A549 treated with Mapracorat at 1 μM for 4 hours (cell line): ENCODE results near the gene SRPRA. TPM values are rescaled to one million over a fixed set of nuclear protein-coding genes. Genes with fewer than 3 reads are reported as not detected.

ENCODE experiments used
- total RNA-seq: library from RNA; stranded (reverse); fragments of 200-300 nt; extraction: Qiagen RNA extraction; gene quantifications from 5 replicates; pipeline ENCODE4 v1.2.3, GENCODE V29; 2022

SRPRA gene
- total RNA-seq, result 57.7 to 63.6 TPM (median 59.4 TPM) in 5 replicates

GRCh38 chr11:126268708-126269579, at the start of gene SRPRA, which contains the start of gene FOXRED1:
TSS of gene SRPRA (minus strand) at chr11:126268895. CDS start at chr11:126268804, 91 bp downstream.
TSS of gene FOXRED1 (plus strand) at chr11:126269154. CDS start at chr11:126269207, 53 bp downstream.

GRCh38 chr11:126303623-126304456, 35.1 kb upstream of the SRPRA start, which contains the start of gene DCPS:
TSS of gene DCPS (plus strand) at chr11:126304060. CDS start at chr11:126304081, 21 bp downstream.

GRCh38 chr11:126282736-126283591, 14.3 kb upstream of the SRPRA start, which contains the start of gene TIRAP:
TSS of gene TIRAP (plus strand) at chr11:126283093. CDS start at chr11:126290895, 7,802 bp downstream.

Other genes with a start within 250 kb of the SRPRA start
- 1.4 to 2.8 TPM (median 2.1 TPM) in 5 replicates for gene CDON, start 206.0 kb downstream of the SRPRA start, total RNA-seq
- gene RPUSD4, start 57.2 kb downstream of the SRPRA start, total RNA-seq, result 16.2 to 18.5 TPM (median 16.6 TPM) in 5 replicates
- 14.1 to 18.2 TPM (median 15.5 TPM) in 5 replicates for gene FAM118B, start 57.1 kb downstream of the SRPRA start, total RNA-seq
- gene FOXRED1, start 259 bp upstream of the SRPRA start, total RNA-seq, result 20.7 to 24.0 TPM (median 23.1 TPM) in 5 replicates
- gene TIRAP, start 14.2 kb upstream of the SRPRA start, total RNA-seq, result 5.8 to 6.8 TPM (median 6.6 TPM) in 5 replicates
- 16.9 to 20.0 TPM (median 19.5 TPM) in 5 replicates for gene DCPS, start 35.2 kb upstream of the SRPRA start, total RNA-seq
- gene ST3GAL4, start 86.8 kb upstream of the SRPRA start, total RNA-seq, result 26.0 to 28.9 TPM (median 27.8 TPM) in 5 replicates